Muscle of back (tissue), 11 donors: ENCODE measurements around the gene CCDC51. TPM values are rescaled to one million over a fixed set of nuclear protein-coding genes. Genes with fewer than 3 reads are reported as not detected.
"Not testable (repeated sequence)": the region's sequence is repeated elsewhere in the genome, so short reads cannot be mapped to it uniquely, and the experiment has no call there.

Experiments
- DNase-seq, 3 donors: peaks; one replicate each; pipeline versions ENCODE4 v3.0.0 to v3.0.0-alpha.2; 2013
- polyA plus RNA-seq, 10 donors: library from polyadenylated mRNA; unstranded; fragments of 120-200 nt; gene quantifications; one replicate each; pipeline ENCODE4 v1.2.1, GENCODE V29; 2013; ENCODE audit not compliant: insufficient read length in 10 of 10

The CCDC51 gene
- polyA plus RNA-seq, 10 donors, result 9.2 to 15.2 (median 11.3) TPM

GRCh38 chr3:48406443-48407431 lies 33.2 kb downstream of the CCDC51 start:
- DNase-seq, result peak in 1 of 3 donors; percentile 1

GRCh38 chr3:48405971-48406370 lies 33.9 kb downstream of the CCDC51 start:
- DNase-seq, result no peak

GRCh38 chr3:48405343-48405881 lies 34.5 kb downstream of the CCDC51 start:
- peak in 1 of 3 donors; percentile 0 for DNase-seq

- DNase-seq, result peak in 1 of 3 donors; percentile 0
Observed at GRCh38 chr3:48404440-48405342, 35.2 kb downstream of the CCDC51 start.

- no peak for DNase-seq
Observed at GRCh38 chr3:48403533-48404439, 36.1 kb downstream of the CCDC51 start.

- no peak for DNase-seq
Observed at GRCh38 chr3:48402907-48403306, 37.0 kb downstream of the CCDC51 start.

- peak; percentile 27 to 67 (median 38) for DNase-seq
Observed at GRCh38 chr3:48402281-48402732, 37.6 kb downstream of the CCDC51 start.

- DNase-seq, result not testable (repeated sequence)
Observed at GRCh38 chr3:48401434-48401901, 38.5 kb downstream of the CCDC51 start.

GRCh38 chr3:48400824-48401433 lies 39.0 kb downstream of the CCDC51 start:
- peak; percentile 39 to 65 (median 50) for DNase-seq

GRCh38 chr3:48399387-48400172 lies 40.3 kb downstream of the CCDC51 start:
- no peak for DNase-seq

GRCh38 chr3:48398701-48399386 lies 41.1 kb downstream of the CCDC51 start:
- DNase-seq, result no peak

- no peak for DNase-seq
Observed at GRCh38 chr3:48397767-48398681, 41.9 kb downstream of the CCDC51 start.

- DNase-seq, result no peak
Observed at GRCh38 chr3:48395714-48396113, 44.2 kb downstream of the CCDC51 start.

GRCh38 chr3:48394391-48394790 lies 45.5 kb downstream of the CCDC51 start:
- DNase-seq, result no peak

GRCh38 chr3:48388966-48389365 lies 51.0 kb downstream of the CCDC51 start:
- DNase-seq, result no peak

- DNase-seq, result no peak
Observed at GRCh38 chr3:48387634-48388033, 52.3 kb downstream of the CCDC51 start.
